ENCODE results near the gene ATXN2.
"Not testable (repeated sequence)": the region's sequence is repeated elsewhere in the genome, so short reads cannot be mapped to it uniquely, and the experiment has no call there.

The ATXN2 gene

GRCh38 chr12:111588010-111588409, 11.1 kb downstream of the ATXN2 start:
- peaks cover 4% of the 10 kb centered on the region for H3K36me3 Mint-ChIP-seq (ENCODE audit: low read depth)
- no peaks in the 10 kb centered on the region for H3K27me3 Mint-ChIP-seq (ENCODE audit: low read depth)
- H3K4me1 Mint-ChIP-seq: no peaks in the 10 kb centered on the region
- TF ChIP-seq CTCF (IDR thresholded peaks at IDR 0.05; ENCODE audit: unreplicated experiment in 3 of 3): no peak
- no peaks in the 10 kb centered on the region for H3K9me3 Mint-ChIP-seq
- H3K27ac Mint-ChIP-seq: no peak overlapping the region
- H3K4me3 Mint-ChIP-seq: no peak overlapping the region

- Mint-ChIP-seq H3K27ac (no peak overlapping the region), H3K4me3 (no peak overlapping the region), H3K4me1 (no peaks in the 10 kb centered on the region), H3K27me3 (ENCODE audit: low read depth) (no peaks in the 10 kb centered on the region), H3K9me3 (no peaks in the 10 kb centered on the region), H3K36me3 (ENCODE audit: low read depth) (peaks cover 5% of the 10 kb centered on the region)
- TF ChIP-seq CTCF (IDR thresholded peaks at IDR 0.05; ENCODE audit: unreplicated experiment in 3 of 3): no peak
Observed at GRCh38 chr12:111586986-111587385, 12.1 kb downstream of the ATXN2 start.

- Mint-ChIP-seq H3K27ac (no peak overlapping the region), H3K4me3 (no peak overlapping the region), H3K36me3 (ENCODE audit: low read depth) (peaks cover 13% of the 10 kb centered on the region), H3K27me3 (ENCODE audit: low read depth) (no peaks in the 10 kb centered on the region), H3K9me3 (no peaks in the 10 kb centered on the region), H3K4me1 (no peaks in the 10 kb centered on the region)
- no peak for TF ChIP-seq CTCF (IDR thresholded peaks at IDR 0.05; ENCODE audit: unreplicated experiment in 3 of 3)
Observed at GRCh38 chr12:111585690-111586089, 13.4 kb downstream of the ATXN2 start.

- Mint-ChIP-seq H3K9me3 (no peaks in the 10 kb centered on the region), H3K27ac (no peak overlapping the region), H3K36me3 (ENCODE audit: low read depth) (peaks cover 13% of the 10 kb centered on the region), H3K4me1 (no peaks in the 10 kb centered on the region), H3K27me3 (ENCODE audit: low read depth) (no peaks in the 10 kb centered on the region), H3K4me3 (no peak overlapping the region)
- no peak for TF ChIP-seq CTCF (IDR thresholded peaks at IDR 0.05; ENCODE audit: unreplicated experiment in 3 of 3)
Observed at GRCh38 chr12:111584959-111585358, 14.2 kb downstream of the ATXN2 start.

GRCh38 chr12:111583506-111583905, 15.6 kb downstream of the ATXN2 start:
- not testable (repeated sequence) for H3K27ac Mint-ChIP-seq; H3K27me3 Mint-ChIP-seq (ENCODE audit: low read depth); H3K9me3 Mint-ChIP-seq; H3K4me3 Mint-ChIP-seq; H3K4me1 Mint-ChIP-seq
- H3K36me3 Mint-ChIP-seq (ENCODE audit: low read depth): peaks cover 16% of the 10 kb centered on the region

GRCh38 chr12:111582133-111582747, 16.9 kb downstream of the ATXN2 start:
- Mint-ChIP-seq H3K9me3 (no peaks in the 10 kb centered on the region), H3K4me3 (no peak overlapping the region), H3K4me1 (no peaks in the 10 kb centered on the region), H3K27ac (no peak overlapping the region), H3K27me3 (ENCODE audit: low read depth) (no peaks in the 10 kb centered on the region), H3K36me3 (ENCODE audit: low read depth) (peaks cover 21% of the 10 kb centered on the region)
- no peak for TF ChIP-seq CTCF (IDR thresholded peaks at IDR 0.05; ENCODE audit: unreplicated experiment in 3 of 3)

Measured in nephron (organoid).